Measurements from ENCODE around the gene MAGED2. TPM values are rescaled to one million over a fixed set of nuclear protein-coding genes. Genes with fewer than 3 reads are reported as not detected.
"Not testable (repeated sequence)": the region's sequence is repeated elsewhere in the genome, so short reads cannot be mapped to it uniquely, and the experiment has no call there.

Gene MAGED2
- total RNA-seq, 1 experiment from 2014 or later, result 78.7 TPM

DNA sequence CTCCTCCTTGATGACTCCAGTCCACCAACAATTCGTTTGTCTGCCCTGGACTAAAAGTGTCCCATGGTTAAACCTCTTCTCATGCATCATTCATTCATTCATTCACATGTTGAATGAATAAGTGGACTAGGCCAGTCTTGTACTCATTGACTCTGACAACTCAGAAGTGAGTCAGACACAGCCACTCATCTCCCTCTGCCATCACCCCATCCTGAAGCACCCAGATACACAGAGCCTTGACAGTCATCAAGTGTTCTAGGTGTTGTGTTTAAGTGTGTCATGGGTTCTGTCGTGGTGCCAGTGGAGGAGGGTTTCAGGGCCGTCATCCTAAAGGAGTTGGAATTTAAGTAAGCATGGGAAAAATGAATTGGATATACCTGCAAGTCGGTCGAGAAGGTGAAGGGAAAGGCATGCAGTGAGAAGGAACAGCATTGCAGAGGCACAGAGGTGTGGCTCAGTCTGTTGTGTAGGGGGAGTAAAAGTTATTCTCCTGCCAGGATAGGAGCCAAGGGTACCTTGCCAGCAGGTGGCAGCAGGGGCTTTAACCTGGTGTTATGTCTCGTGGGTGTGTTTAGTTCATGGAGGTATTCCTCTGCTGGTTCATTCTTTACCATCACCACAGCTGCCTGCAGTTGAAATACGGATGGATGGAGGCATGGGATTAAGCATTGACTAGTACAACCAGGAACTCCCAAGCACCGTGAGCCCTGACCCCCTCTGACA, 18.3 kb downstream of the MAGED2 start:
- Mint-ChIP-seq H3K27me3 (ENCODE audit: unreplicated experiment) (peaks cover 17% of the 10 kb centered on the region), H3K27ac (ENCODE audit: unreplicated experiment) (no peak overlapping the region), H3K4me1 (ENCODE audit: low read depth, unreplicated experiment) (no peaks in the 10 kb centered on the region), H3K36me3 (ENCODE audit: insufficient read depth, unreplicated experiment) (no peaks in the 10 kb centered on the region), H3K4me3 (ENCODE audit: low read depth, unreplicated experiment) (no peak overlapping the region), H3K9me3 (ENCODE audit: low read depth, unreplicated experiment) (peaks cover 5% of the 10 kb centered on the region)
- intact Hi-C loops (cut with micrococcal nuclease; ENCODE audit: unreplicated experiment), result no loop called here
- BruUV-seq (replicated peaks), result no TSS peak
- no peak for DNase-seq
- TF ChIP-seq, protein P1, sequence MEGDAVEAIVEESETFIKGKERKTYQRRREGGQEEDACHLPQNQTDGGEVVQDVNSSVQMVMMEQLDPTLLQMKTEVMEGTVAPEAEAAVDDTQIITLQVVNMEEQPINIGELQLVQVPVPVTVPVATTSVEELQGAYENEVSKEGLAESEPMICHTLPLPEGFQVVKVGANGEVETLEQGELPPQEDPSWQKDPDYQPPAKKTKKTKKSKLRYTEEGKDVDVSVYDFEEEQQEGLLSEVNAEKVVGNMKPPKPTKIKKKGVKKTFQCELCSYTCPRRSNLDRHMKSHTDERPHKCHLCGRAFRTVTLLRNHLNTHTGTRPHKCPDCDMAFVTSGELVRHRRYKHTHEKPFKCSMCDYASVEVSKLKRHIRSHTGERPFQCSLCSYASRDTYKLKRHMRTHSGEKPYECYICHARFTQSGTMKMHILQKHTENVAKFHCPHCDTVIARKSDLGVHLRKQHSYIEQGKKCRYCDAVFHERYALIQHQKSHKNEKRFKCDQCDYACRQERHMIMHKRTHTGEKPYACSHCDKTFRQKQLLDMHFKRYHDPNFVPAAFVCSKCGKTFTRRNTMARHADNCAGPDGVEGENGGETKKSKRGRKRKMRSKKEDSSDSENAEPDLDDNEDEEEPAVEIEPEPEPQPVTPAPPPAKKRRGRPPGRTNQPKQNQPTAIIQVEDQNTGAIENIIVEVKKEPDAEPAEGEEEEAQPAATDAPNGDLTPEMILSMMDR (IDR thresholded peaks at IDR 0.05; ENCODE audit: unreplicated experiment), result no peak
- CTCF ChIA-PET, result no interaction called here

DNA sequence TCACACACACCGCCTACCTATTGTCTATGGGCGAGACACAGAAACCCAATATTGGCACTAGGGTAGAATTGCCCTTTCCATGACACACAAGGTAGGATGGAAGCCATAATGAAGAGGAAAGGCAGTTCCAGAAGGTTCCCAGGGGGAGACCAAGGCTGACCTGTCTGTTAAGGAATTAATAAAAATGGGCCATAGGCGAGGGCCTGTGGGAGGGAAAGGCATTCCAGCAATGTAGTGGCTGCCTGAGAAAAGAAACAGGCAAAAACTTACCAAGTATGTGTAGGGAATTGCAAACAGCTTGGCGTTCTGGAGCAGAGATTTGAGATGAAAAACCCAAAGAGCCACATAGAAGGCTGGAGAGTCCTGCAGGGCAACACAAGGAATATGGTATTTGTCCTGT, 19.1 kb downstream of the MAGED2 start:
- H3K4me1 Mint-ChIP-seq (ENCODE audit: low read depth, unreplicated experiment), result no peaks in the 10 kb centered on the region
- no peaks in the 10 kb centered on the region for H3K36me3 Mint-ChIP-seq (ENCODE audit: insufficient read depth, unreplicated experiment)
- CTCF ChIA-PET, result no interaction called here
- H3K27me3 Mint-ChIP-seq (ENCODE audit: unreplicated experiment), result peaks cover 17% of the 10 kb centered on the region
- intact Hi-C loops (cut with micrococcal nuclease; ENCODE audit: unreplicated experiment), result no loop called here
- TF ChIP-seq, protein P1 (IDR thresholded peaks at IDR 0.05; ENCODE audit: unreplicated experiment), result no peak
- no peak for DNase-seq
- H3K27ac Mint-ChIP-seq (ENCODE audit: unreplicated experiment), result no peak overlapping the region
- no TSS peak for BruUV-seq (replicated peaks)
- H3K9me3 Mint-ChIP-seq (ENCODE audit: low read depth, unreplicated experiment), result peaks cover 5% of the 10 kb centered on the region
- no peak overlapping the region for H3K4me3 Mint-ChIP-seq (ENCODE audit: low read depth, unreplicated experiment)

DNA sequence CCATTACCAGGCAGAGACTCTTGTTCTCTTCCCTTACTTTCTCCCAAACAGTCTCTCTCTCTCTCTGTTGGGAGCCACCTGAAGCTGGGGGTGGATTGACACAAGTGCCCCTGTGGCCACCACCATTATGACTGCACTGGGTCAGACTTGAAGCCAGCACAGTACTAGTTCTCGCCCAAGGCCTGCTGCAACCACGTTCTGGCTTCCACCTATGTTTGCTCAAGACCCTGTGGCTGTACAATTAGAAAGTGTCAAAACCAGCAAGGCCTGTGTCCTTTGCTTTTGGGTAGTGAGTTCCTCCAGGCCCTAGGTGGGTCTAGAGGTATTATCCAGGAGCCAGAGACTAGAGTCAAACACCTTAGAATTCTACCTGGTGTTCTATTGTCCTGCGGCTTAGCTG, 31.0 kb downstream of the MAGED2 start:
- no peak overlapping the region for H3K27ac Mint-ChIP-seq (ENCODE audit: unreplicated experiment)
- CTCF ChIA-PET, result no interaction called here
- H3K4me3 Mint-ChIP-seq (ENCODE audit: low read depth, unreplicated experiment), result no peak overlapping the region
- H3K36me3 Mint-ChIP-seq (ENCODE audit: insufficient read depth, unreplicated experiment), result no peaks in the 10 kb centered on the region
- DNase-seq, result no peak
- TF ChIP-seq, protein P1 (IDR thresholded peaks at IDR 0.05; ENCODE audit: unreplicated experiment), result no peak
- H3K9me3 Mint-ChIP-seq (ENCODE audit: low read depth, unreplicated experiment), result peaks cover 2% of the 10 kb centered on the region
- no peaks in the 10 kb centered on the region for H3K4me1 Mint-ChIP-seq (ENCODE audit: low read depth, unreplicated experiment)
- intact Hi-C loops (cut with micrococcal nuclease; ENCODE audit: unreplicated experiment), result no loop called here
- BruUV-seq (replicated peaks), result no TSS peak
- peaks cover 17% of the 10 kb centered on the region for H3K27me3 Mint-ChIP-seq (ENCODE audit: unreplicated experiment)

DNA sequence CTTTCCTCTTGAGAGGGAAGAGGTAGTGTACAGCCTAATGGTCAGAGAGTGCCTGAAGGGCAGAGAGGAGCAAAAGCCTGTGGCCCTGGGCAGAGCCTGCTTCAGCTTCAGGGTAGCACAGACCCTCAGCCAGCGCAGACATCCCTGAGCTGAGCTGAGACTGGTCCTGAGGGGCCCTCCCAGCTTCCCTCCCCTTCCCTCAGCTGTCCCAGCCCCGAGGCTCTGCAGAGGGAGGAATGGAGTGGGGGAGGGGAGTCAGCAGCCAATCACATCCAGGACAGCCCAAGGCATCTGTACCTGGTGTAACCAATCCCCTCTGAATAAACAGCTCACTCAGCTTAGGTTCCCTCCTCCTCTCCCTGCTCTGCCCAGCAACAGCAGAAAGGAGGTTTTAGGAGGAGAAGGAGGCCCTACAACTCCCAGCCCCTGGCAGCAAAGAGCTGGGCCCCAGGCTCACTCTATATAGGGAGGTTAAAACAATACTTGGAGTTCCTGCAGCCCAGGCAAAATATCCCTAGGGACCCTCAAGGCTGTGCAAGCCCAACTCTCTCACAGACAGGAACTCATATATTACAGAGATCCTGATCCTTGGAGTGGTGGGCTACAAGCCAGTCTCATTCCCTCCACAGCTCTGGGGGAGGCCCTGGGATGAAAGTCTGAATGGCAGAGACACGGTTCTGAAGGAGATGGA, 33.8 kb downstream of the MAGED2 start:
- H3K9me3 Mint-ChIP-seq (ENCODE audit: low read depth, unreplicated experiment); intact Hi-C loops (cut with micrococcal nuclease; ENCODE audit: unreplicated experiment); DNase-seq; H3K36me3 Mint-ChIP-seq (ENCODE audit: insufficient read depth, unreplicated experiment); CTCF ChIA-PET; BruUV-seq (replicated peaks); H3K4me1 Mint-ChIP-seq (ENCODE audit: low read depth, unreplicated experiment); H3K27ac Mint-ChIP-seq (ENCODE audit: unreplicated experiment); H3K4me3 Mint-ChIP-seq (ENCODE audit: low read depth, unreplicated experiment): not testable (repeated sequence)
- H3K27me3 Mint-ChIP-seq (ENCODE audit: unreplicated experiment), result peaks cover 26% of the 10 kb centered on the region

DNA sequence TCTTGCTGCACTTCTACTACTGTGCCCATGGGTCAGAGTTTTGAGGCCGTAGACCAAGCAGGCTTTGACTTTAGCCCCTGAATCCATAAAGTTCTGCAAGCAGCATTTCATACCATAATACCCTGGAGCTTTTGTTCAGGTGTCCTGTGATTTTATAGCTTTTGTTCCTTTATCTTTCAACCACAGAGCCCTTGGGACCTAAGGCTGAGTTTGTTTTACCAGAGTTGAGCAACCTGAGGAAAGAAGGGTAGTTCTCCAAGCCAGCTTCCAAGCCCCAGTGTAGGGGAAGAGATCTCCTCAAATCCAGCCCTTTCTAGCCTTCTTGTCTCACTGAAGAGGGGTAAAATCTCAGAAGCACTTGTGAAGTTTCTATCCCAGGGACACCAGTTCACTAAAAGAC, 35.1 kb downstream of the MAGED2 start:
- intact Hi-C loops (cut with micrococcal nuclease; ENCODE audit: unreplicated experiment), result no loop called here
- H3K36me3 Mint-ChIP-seq (ENCODE audit: insufficient read depth, unreplicated experiment), result no peaks in the 10 kb centered on the region
- no peaks in the 10 kb centered on the region for H3K9me3 Mint-ChIP-seq (ENCODE audit: low read depth, unreplicated experiment)
- H3K27me3 Mint-ChIP-seq (ENCODE audit: unreplicated experiment), result peaks cover 14% of the 10 kb centered on the region
- H3K27ac Mint-ChIP-seq (ENCODE audit: unreplicated experiment), result no peak overlapping the region
- H3K4me3 Mint-ChIP-seq (ENCODE audit: low read depth, unreplicated experiment), result no peak overlapping the region
- no peaks in the 10 kb centered on the region for H3K4me1 Mint-ChIP-seq (ENCODE audit: low read depth, unreplicated experiment)
- CTCF ChIA-PET, result no interaction called here
- no peak for DNase-seq
- TF ChIP-seq, protein P1 (IDR thresholded peaks at IDR 0.05; ENCODE audit: unreplicated experiment), result no peak
- no TSS peak for BruUV-seq (replicated peaks)
